Ovary (tissue), 3 donors: ENCODE measurements around the gene GRK1.

Experiments used
- POLR2A ChIP-seq: fragments of 450-650 bp; IDR thresholded peaks from one replicate; pipeline ENCODE4 v1.6.1; 2017; ENCODE audit warnings: antibody characterized with exemption, mild to moderate bottlenecking, moderate library complexity
- TF ChIP-seq, protein P1 (sequence below), 3 donors: fragments of 450-650 bp in 2 of 3; fragments of 200-600 bp in 1 of 3; IDR thresholded peaks; one replicate each; pipeline versions ENCODE4 v1.5.1 to v1.8.0; 2016 to 2022; ENCODE audit warnings: antibody characterized with exemption in 3 of 3, mild to moderate bottlenecking in 1 of 3
- donor health status: DM: no; HTN: no; CAD: no.

DNA sequence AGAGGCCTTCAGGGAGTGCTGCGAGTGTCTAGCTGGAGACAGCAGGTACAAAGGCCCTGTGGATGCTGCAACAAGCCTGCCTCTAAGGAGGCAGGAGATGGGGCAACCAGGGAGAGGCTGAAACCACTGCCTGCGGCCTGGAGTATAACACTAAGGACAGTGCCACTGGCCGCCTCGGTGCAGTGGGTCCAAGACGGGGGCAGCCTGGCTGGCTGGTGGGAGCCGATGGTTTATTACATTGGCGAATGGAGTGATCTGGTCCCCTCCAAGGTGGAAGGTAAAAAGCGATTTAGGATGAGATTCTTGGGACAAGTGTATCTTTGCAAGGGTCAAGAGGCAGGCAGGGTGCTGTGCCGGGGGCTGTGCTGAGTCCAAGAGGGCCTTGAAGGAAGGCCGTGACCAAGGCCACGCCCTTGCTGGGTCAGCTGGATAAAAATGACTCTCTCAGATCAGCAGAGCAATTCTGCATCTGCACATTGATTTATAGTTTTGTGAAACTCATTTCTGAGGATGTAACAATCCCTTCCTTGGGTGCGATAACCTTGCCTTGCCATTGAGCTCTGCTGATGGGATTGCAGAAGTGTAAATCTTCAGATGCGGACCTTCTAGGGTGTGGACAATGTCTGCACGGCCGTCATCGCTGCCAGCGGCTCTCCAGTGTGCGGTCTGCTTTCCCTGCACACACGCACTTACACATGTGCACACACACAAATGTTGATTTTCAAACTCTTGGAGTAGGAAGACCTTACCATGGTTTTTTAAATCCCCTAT, 98.0 kb downstream of the GRK1 start:
- TF ChIP-seq, protein P1, sequence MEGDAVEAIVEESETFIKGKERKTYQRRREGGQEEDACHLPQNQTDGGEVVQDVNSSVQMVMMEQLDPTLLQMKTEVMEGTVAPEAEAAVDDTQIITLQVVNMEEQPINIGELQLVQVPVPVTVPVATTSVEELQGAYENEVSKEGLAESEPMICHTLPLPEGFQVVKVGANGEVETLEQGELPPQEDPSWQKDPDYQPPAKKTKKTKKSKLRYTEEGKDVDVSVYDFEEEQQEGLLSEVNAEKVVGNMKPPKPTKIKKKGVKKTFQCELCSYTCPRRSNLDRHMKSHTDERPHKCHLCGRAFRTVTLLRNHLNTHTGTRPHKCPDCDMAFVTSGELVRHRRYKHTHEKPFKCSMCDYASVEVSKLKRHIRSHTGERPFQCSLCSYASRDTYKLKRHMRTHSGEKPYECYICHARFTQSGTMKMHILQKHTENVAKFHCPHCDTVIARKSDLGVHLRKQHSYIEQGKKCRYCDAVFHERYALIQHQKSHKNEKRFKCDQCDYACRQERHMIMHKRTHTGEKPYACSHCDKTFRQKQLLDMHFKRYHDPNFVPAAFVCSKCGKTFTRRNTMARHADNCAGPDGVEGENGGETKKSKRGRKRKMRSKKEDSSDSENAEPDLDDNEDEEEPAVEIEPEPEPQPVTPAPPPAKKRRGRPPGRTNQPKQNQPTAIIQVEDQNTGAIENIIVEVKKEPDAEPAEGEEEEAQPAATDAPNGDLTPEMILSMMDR (IDR thresholded peaks at IDR 0.05) = no peak
- TF ChIP-seq POLR2A = no peak
